ENCODE measurements around the gene C16orf96.

DNA sequence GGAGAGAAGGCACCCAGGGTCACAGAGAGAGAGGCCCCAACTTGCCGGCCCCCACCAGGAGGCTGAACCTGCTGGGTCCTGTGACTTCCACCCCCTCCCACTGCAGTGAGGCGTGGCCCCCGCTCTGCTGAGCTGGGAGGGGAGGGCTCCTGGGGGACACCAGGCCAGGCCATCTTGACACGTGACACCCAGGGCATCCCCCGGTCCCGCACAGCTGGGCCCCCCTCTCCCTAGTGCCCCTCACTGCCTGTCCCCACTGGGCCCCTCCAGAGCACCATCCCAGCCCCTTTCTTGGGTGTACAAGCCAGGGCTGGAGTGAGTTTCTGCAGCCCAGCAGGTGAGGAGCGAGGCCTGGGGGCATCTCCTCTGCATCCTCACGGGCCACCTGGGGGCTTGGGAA lies 46.2 kb downstream of the C16orf96 start:
- TF ChIP-seq, protein P1, sequence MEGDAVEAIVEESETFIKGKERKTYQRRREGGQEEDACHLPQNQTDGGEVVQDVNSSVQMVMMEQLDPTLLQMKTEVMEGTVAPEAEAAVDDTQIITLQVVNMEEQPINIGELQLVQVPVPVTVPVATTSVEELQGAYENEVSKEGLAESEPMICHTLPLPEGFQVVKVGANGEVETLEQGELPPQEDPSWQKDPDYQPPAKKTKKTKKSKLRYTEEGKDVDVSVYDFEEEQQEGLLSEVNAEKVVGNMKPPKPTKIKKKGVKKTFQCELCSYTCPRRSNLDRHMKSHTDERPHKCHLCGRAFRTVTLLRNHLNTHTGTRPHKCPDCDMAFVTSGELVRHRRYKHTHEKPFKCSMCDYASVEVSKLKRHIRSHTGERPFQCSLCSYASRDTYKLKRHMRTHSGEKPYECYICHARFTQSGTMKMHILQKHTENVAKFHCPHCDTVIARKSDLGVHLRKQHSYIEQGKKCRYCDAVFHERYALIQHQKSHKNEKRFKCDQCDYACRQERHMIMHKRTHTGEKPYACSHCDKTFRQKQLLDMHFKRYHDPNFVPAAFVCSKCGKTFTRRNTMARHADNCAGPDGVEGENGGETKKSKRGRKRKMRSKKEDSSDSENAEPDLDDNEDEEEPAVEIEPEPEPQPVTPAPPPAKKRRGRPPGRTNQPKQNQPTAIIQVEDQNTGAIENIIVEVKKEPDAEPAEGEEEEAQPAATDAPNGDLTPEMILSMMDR (conservative IDR thresholded peaks at IDR 0.05 in 1 of 2, IDR thresholded peaks at IDR 0.05 in 1 of 2; ENCODE audit: extremely low read depth in 1 of 2, insufficient read depth in 1 of 2, low read depth in 1 of 2, low read length in 2 of 2): no peak
- TF ChIP-seq EZH2 (IDR thresholded peaks at IDR 0.05; ENCODE audit: borderline replicate concordance, low read length): no peak

Measured in mammary epithelial cell (primary cell).